ENCODE data around the gene STX3.
"Not testable (repeated sequence)": the region's sequence is repeated elsewhere in the genome, so short reads cannot be mapped to it uniquely, and the experiment has no call there.

The STX3 gene

GRCh38 chr11:59794417-59794816, 39.2 kb downstream of the STX3 start:
- DNase-seq: no peak

DNA sequence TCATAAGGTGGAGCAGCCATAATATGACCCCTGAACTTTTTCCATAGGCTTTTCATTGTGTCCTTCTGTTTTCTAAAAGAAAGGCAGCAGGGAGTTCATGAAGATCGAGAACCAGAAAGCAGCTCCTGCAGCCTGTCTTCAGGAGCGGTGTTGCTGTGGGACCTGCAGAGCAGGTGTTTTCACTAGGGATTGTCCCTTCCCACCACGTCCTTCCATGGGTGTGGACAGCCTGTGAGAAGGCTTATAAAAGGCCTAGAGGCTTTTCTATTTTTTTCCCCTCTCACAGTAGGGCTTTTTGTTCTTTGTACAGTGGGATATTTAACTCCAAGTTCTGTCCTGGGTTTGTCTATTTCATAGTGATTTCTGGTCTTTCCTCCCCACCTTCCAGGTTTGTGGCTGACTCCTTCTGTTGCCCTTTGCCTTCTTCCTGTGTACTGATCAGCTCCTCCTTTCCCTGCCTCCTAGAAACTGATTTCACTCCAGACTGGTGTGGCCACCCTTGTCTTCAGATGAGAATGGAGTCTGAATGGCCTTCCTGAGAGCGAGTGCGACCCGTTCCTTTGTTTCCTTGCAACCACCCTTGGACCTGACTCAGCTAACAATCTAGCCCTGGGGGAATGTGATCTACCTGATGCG, 45.3 kb downstream of the STX3 start:
- no peak for DNase-seq

DNA sequence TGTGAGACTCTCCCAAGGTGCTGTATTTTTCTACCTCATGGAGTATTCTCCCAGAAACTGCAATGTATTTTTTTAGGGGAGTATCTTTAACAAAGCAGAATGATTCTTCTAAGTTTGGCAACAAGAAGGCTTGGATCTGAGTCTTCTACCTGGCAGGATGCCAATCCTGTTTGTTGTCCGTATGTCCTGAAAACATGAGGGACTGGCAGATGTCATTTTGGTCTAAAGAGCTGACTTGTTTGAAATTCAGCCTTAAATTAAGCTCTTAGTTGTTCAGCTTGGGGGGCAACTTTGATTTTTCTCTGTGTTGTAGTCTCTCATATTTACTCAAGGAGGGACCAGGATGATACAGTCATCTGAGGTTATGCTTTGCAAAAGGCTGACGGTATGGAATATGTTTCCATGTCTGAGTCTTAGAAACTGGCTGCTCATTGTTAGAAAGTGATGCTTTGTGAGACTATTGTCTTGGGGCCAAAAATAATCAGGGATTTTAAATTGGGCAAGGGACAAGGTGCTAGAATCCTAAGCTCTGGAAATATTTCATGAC, 46.1 kb downstream of the STX3 start:
- no peak for DNase-seq

DNA sequence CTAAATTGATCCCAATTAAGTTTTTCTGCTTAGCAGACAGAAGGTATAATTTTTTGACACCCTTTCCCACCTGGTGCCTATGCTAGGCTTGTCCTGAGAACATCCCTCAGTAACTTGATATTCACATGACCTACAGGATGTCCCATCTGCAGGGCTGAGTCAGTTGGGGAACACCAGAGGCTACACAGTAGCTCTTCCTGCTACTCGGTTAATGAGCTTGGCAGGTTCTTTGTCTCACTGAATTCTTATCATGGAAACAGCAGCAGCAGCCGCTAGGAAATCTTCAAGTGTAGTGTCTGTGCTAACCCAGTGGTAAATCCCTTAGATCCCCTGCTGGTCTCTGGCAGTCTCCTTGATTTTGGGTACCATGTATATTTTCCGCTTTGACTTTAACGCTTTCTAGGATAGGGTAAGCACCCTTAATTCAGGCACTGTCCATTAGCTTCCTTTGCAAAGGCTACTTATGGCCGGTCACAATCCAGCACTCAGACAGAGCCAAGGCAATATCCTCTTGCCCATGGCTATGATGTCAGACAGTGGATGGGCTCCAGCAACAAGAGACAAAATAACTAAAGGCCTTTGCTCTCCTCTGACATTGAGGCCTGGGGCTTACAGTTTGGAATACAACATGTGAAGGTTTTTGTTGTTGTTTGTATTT, 46.9 kb downstream of the STX3 start:
- DNase-seq: peak; percentile 63

- peak; percentile 71 for DNase-seq
Observed at GRCh38 chr11:59802639-59803176, 47.5 kb downstream of the STX3 start.

DNA sequence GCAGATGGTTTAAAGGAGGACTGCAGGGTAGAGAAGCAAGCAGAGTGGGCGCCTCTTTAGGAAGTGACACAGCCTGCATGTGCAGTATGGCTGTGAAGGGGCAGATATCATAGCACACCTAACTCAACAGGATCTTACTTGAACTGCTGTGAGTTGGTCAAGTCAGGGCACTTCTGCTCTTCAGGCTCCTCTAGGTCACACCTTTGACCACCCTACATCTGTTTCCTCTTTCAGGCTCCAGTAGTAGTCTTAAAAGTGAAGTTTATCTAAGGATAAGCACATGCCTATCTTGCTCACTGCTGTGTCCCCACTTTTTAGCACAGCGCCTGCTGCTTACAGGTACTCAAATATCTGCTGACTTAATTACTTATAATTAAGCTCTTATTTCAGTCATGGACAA, 48.9 kb downstream of the STX3 start:
- DNase-seq: no peak

DNA sequence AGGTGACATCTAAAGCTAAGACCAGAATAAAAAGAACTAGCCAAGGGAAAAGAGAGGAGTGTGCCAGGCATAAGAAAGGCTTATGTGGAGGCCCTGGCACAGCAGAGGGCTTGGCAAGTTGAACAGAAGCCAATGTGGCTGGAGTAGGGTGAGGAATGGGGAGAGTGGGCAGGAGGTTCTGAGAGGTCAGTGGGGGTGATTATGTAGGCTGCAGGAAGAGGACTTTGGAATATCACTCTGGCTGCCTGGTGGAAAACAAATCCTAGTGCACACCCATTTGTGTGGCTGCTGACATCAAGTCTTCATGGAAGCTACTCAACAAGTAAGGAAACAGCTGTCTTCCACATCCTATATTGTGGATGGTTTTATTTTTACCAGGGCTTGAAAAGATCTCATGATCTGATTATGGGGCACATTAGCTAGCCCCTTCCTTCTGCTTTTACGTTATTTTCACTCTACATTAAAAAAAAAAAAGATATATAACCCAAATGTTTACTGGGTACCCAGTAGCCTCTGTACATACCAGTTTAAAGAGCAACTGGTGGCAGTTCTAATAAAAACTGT, 52.0 kb downstream of the STX3 start:
- DNase-seq: no peak

GRCh38 chr11:59810189-59810910, 55.2 kb downstream of the STX3 start, which contains the start of gene MRPL16:
MRPL16 (minus strand) TSS chr11:59810778; CDS start chr11:59810658, 120 bp downstream.
- peak; percentile 94 for DNase-seq

GRCh38 chr11:59810911-59811259, 55.7 kb downstream of the STX3 start:
- DNase-seq: no peak

DNA sequence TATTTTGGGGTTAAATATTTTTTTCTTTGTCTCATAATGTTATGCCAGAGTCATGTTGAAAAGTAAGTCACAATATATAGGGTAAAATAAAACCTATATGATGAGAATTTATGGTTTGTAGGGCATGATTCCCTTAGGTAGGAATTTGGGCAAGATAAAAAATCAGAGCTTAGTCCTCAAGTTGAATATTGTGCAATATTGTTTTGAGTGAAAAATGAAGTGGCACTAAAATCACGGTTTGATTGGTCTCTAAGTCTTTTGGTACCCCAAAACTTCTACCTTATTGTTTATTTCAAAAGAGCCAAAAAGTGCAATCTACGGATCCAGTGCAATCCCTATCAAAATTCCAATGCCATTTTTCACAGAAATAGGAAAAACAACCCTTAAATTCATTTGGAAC, 57.0 kb downstream of the STX3 start:
- DNase-seq: no peak

- DNase-seq: no peak
Observed at GRCh38 chr11:59813364-59813763, 58.2 kb downstream of the STX3 start.

DNA sequence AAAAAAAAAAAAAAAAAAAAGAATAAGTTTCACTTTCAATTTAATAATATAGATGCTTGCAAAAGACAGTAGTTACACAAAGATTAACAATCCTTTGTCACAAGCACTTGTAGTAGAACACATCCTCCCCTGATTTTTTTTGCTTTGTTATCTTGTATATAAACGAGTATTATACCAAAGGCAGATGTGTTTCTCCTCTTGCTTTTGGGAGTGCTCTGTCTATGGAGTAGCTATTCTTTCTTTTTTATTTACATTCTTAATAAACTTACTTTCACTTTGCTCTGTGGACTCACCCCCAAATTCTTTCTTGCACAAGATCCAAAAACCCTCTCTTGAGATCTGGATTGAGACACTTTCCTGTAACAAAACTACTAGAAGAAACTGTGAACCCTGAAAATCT, 58.8 kb downstream of the STX3 start:
- DNase-seq: no peak

DNA sequence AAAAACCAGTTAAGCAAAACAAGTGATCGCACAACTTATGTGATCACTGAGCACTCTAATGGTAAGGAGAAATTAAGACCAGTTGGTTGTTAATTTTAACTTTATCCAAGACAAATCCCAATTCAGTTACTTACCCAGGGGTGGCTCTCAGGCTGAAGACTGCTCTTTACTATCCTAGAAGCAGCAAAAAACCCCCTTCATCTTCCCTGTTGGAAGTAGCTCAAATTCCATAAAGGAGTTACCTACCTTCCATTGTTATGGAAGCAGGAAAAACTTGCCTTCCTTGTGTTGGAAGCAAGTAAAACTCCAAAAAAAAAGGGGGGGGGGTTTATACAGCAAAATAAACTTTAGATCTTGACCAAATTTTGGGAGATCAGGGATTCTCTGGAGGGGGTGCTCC, 60.6 kb downstream of the STX3 start:
- no peak for DNase-seq

GRCh38 chr11:59816434-59816833, 61.3 kb downstream of the STX3 start:
- DNase-seq: not testable (repeated sequence)

DNA sequence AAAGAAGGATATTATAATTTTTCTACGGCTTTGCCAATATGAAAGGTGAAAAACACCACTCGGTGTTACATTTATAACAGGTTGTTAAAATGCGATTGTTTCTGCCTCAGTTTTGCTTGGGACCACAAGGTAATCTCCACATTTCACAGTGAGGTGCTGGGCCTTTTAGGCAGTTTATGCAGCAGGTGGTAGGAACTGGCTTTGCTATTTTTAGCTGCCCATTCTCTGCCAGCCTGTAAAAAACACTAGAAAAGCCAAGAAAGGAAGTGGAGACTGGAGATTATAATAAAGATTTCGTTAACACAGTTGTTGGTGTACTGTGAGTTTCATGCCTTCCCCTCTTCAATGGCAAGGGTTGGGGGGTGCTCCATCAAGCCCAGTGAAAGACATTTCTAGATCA, 63.4 kb downstream of the STX3 start:
- DNase-seq: no peak

DNA sequence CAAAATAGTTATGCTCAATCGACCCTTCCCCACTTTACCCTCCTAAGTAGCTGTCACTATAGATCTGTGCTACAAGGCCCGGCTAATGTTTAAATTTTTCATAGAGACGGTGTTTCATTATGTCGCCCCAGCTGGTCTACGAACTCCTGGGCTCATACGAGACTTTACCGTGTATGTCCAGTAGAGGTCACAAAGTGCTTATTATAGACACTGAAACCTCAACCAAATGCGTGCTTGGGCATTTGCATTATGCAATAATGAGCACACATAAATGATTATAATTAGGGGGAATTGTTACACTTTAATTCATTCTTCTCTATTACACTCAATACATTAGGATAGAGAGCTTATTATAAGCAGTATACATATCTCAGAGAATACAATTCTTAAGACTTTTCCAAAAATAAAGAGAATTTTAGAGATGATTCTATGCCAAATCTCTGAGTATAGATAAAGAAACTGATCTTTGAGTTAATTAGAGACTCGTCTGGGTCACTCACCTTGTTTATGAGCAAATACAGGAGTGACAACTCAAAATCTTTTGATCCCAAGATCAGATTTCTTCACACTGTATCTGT, 67.9 kb downstream of the STX3 start:
- peak; percentile 48 for DNase-seq

GRCh38 chr11:59829358-59829757, 74.2 kb downstream of the STX3 start:
- no peak for DNase-seq

DNA sequence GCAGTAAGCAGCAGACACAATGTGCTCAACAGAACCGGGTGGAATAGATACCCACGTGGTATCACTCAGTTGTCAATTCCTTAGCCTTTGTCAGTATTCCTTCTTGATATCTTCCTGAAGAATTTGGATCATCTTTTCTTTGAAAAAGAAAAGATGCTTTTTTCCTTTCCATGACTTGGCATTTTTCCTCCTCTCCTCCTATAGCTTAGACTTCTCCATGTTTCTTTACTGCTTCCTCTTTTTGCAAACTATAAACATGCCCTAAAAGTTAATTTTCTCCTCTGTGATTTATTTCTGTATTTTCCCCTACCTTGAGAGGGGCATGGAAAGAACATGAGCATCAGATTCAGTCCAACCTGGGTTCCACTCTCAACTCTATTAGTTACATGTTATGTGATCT, 78.4 kb downstream of the STX3 start:
- DNase-seq: no peak

- DNase-seq: no peak
Observed at GRCh38 chr11:59839615-59840014, 84.4 kb downstream of the STX3 start.

DNA sequence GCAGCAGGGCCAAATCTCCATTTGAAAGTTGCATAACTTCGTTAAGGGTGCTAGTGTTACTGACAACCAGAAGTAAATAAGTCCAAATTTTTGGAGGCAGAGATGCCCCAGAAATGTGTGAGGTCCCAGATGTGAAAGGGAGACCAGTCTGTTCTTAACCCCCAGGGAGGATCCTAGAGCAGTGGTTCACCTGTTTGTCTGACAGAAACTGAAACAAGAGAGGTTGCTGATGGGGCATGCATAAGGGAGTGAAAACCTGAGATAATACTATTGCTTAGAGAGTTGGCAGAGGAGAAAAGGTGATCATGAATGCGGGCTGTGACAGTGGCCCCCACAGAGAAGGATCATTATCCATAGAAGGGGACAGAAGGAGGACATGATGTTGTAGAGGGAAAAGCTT, 86.3 kb downstream of the STX3 start:
- DNase-seq: no peak

DNA sequence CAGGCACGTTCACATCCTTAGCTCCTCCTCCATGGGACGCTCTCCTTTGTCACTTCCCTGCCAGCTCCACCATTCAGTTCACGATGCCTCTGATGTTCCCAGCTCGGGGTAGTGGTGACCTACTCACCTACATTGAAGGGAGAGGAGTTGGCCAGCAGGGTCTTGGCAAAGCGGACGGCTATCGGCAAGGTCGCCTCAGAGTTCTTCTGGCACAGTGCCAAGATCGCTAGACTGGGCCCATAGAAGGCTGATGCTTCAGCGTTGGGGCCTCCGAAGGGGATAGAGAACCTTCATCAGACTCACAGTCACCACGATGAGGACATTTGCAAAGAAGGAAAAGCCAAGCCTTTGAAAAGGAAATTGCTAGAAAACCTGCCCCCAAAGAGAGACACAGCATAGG, 87.1 kb downstream of the STX3 start:
- DNase-seq: no peak

DNA sequence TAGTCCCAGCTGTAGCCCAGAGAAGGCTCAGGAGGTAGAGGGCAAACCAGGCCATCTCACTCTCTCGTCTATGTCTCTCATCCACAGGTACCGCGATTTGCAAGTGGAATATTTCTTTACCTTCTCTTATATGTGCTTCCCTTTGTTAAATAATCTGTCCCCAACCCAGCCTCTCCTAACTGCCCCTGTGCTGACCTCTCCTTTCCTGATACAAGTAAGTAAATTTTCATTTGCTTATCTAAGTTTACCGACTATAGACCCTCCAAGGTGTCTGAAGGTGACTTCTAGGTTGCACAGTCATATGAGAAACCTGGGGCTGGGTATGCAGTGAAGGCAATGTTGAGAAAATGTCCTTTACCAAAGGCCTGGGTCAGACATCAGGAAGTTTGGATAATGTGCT, 90.2 kb downstream of the STX3 start, which contains the start of gene CBLIF:
Gene CBLIF, minus strand, starts transcription at position 101 of the 400 bp plus-strand sequence. Its CDS starts 46 bp downstream, at position 55.
- DNase-seq: no peak

GRCh38 chr11:59846556-59846955, 91.4 kb downstream of the STX3 start:
- DNase-seq: no peak

Measured in retina (tissue), 1 donor.